ENCODE measurements around the gene ZNF644.

The ZNF644 gene

DNA sequence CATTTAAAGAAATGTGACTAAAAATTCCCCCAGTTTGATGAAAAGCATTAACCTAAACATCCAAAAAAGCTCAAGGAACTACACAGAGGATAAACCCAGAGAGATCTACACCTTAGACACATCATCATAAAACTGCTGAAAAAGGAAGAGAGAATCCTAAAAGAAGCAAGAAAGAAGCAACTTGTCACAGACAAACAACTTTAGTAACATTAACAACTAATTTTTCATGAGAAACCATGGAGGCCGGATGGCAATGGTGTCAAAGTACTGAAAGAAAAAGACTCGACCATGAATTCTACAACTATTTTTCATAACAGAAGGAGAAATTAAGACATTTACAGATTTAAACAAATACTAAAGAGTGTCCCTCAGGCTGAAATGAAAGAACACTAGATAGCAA is 17.7 kb downstream of the ZNF644 start:
- TF ChIP-seq, protein P1, sequence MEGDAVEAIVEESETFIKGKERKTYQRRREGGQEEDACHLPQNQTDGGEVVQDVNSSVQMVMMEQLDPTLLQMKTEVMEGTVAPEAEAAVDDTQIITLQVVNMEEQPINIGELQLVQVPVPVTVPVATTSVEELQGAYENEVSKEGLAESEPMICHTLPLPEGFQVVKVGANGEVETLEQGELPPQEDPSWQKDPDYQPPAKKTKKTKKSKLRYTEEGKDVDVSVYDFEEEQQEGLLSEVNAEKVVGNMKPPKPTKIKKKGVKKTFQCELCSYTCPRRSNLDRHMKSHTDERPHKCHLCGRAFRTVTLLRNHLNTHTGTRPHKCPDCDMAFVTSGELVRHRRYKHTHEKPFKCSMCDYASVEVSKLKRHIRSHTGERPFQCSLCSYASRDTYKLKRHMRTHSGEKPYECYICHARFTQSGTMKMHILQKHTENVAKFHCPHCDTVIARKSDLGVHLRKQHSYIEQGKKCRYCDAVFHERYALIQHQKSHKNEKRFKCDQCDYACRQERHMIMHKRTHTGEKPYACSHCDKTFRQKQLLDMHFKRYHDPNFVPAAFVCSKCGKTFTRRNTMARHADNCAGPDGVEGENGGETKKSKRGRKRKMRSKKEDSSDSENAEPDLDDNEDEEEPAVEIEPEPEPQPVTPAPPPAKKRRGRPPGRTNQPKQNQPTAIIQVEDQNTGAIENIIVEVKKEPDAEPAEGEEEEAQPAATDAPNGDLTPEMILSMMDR (conservative IDR thresholded peaks at IDR 0.05; ENCODE audit: low read length), result no peak
- H3K4me3 ChIP-seq (ENCODE audit: low read length), result no peak overlapping the region
- no peak for DNase-seq (ENCODE audit: low read depth)

DNA sequence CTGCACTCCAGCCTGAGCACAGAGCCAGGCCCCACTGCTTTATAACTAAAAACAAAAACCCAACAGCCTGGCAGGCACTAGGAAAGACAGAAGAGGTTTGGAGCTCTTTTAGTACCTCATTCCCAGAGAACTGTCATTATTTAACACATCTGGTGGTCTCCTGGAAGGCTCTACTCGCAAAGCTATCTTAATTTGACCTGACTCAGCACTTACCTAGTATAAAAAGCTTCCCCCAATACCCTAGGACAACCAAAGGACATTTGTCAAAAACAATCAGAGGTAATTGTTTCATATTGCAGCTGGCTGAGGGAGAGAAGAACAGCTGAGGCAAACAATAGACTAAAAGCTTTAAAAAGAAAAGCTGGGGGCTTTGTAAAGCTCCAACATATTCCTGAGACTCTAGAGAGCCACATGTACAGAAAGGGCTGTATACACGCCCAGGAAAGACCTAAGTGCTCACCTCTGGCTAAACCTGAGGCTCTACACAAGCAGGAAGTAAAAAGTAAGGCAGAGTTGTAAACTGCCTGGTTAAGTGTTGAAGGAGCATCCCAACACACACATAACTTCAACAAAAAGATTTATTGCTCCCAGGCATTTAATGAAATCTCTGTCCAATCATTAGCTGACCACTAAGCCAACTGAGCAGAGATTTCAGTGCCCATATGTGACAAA is 25.0 kb downstream of the ZNF644 start:
- TF ChIP-seq, protein P1 (conservative IDR thresholded peaks at IDR 0.05; ENCODE audit: low read length), result no peak

DNA sequence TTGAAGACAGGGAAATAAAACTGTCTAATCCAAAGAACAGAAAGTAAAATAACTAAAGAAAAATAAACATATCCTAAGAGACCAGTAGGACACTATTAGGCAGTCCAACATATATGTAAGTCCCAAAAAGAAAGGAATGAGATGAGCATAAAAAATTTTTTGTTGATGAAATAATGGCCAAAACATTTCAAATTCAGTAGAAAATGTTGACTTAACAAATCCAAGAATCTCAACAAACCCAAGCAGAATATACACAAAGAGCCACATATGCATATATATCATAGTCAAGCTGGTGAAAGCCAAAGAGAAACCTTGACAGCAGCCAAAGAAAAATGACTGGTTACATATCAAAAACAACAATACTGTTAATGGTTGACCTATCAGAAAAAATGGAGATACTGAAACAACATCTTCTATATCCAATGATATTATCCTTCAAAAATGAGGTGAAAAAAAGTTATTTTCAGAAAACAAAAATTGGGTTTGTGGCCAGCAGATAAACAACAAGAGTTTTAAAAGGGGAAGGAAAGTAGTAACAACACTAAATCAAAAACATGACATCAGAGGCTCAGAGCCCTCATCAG is 26.4 kb downstream of the ZNF644 start:
- no peak overlapping the region for H3K4me3 ChIP-seq (ENCODE audit: low read length)
- TF ChIP-seq, protein P1 (conservative IDR thresholded peaks at IDR 0.05; ENCODE audit: low read length), result no peak
- DNase-seq (ENCODE audit: low read depth), result no peak

More for the DNA sequence above, 25.0 kb downstream of the ZNF644 start:
- no peak for DNase-seq (ENCODE audit: low read depth)
- no peak overlapping the region for H3K4me3 ChIP-seq (ENCODE audit: low read length)

DNA sequence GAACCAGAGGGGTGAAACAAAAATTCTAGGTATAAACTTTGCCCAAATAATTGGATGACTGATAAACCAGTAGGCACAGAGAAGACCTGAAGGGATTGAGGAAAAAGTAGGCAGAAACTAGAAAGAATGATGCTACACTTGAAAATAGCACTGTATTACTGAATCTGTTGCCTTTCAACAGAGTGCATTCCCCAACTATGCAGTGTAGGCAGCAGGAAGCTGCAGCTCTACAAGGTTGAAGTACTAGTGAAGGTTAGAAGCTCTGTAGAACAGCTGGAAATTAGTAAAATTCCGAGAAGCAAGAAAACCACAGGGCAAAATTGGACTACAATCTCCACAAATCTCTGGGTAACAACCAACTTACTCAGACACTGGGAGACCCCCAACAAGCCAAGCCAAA is 27.4 kb downstream of the ZNF644 start:
- no peak for DNase-seq (ENCODE audit: low read depth)
- TF ChIP-seq, protein P1 (conservative IDR thresholded peaks at IDR 0.05; ENCODE audit: low read length), result no peak
- H3K4me3 ChIP-seq (ENCODE audit: low read length), result no peak overlapping the region

DNA sequence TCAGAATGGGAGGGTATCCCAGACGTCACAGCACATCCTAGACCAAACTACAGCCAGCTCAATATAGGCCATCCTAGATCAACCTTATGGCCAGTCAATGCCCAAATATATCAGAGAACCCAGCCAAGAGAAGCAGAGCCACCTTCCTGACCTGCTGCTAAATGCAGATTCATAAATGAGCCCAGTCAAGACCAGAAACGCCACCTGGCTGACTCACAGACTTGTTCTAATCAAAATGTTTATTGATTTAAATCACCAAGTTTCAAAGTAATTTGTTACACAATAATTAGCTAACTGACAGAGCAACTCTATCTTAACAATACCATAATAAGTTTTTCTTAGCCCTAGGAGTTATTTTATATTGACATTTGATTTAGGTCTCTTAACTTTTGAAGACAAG is 28.6 kb downstream of the ZNF644 start:
- H3K4me3 ChIP-seq (ENCODE audit: low read length), result no peak overlapping the region
- no peak for DNase-seq (ENCODE audit: low read depth)
- TF ChIP-seq, protein P1 (conservative IDR thresholded peaks at IDR 0.05; ENCODE audit: low read length), result no peak

DNA sequence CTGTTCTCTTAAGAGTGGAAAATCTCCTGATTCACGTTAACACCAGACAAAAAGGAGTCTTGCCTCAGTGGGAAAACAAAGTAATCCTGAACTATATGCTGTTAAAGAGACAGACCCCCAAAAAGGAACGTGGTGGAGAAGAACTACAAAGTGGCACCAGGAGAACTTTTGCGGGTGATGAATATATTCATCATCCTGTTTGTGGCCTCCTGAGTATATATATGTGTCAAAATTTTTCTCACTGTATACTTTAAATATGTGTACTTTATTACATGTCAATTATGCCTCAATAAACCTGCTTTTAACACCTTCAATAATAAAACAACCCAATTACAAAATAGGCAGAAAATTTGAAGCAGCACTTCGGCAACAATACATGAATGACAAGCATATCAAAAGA is 31.1 kb downstream of the ZNF644 start:
- no peak overlapping the region for H3K4me3 ChIP-seq (ENCODE audit: low read length)
- TF ChIP-seq, protein P1 (conservative IDR thresholded peaks at IDR 0.05; ENCODE audit: low read length), result no peak
- no peak for DNase-seq (ENCODE audit: low read depth)

DNA sequence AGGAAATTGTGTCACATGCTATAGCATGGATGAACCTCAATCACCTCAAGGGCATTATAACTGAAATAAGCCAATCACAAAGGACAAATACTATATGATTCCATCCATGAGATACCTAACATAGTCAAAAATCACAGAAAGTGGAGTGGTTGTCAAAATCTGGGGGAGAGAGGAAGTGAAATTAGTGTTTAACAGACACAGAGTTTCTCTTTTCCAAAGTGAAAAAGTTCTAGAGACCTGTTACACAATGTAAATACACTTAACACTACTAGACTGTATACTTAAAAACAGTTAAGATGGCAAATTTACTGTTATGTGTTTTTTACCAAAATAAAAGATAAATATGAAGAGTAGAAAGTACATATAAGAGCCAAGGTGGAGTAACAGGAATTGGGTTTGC is 31.8 kb downstream of the ZNF644 start:
- no peak overlapping the region for H3K4me3 ChIP-seq (ENCODE audit: low read length)
- DNase-seq (ENCODE audit: low read depth), result no peak
- TF ChIP-seq, protein P1 (conservative IDR thresholded peaks at IDR 0.05; ENCODE audit: low read length), result no peak
